NK-92 (cell line): ENCODE measurements around the gene CCND1.

ENCODE experiments used
- DNase-seq: peaks from one replicate; lab custom pipeline; 2025; ENCODE audit not compliant: unreplicated experiment; lab: John Stamatoyannopoulos, UW

The CCND1 gene

GRCh38 chr11:69651834-69652620 is 11.1 kb downstream of the CCND1 start:
- no peak for DNase-seq

DNA sequence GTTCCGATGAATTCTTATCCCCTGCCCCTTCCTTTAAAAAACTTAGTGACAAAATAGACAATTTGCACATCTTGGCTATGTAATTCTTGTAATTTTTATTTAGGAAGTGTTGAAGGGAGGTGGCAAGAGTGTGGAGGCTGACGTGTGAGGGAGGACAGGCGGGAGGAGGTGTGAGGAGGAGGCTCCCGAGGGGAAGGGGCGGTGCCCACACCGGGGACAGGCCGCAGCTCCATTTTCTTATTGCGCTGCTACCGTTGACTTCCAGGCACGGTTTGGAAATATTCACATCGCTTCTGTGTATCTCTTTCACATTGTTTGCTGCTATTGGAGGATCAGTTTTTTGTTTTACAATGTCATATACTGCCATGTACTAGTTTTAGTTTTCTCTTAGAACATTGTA is 12.0 kb downstream of the CCND1 start:
- DNase-seq = no peak

DNA sequence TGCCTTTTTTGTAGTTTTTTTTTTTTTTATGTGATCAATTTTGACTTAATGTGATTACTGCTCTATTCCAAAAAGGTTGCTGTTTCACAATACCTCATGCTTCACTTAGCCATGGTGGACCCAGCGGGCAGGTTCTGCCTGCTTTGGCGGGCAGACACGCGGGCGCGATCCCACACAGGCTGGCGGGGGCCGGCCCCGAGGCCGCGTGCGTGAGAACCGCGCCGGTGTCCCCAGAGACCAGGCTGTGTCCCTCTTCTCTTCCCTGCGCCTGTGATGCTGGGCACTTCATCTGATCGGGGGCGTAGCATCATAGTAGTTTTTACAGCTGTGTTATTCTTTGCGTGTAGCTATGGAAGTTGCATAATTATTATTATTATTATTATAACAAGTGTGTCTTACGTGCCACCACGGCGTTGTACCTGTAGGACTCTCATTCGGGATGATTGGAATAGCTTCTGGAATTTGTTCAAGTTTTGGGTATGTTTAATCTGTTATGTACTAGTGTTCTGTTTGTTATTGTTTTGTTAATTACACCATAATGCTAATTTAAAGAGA is 12.5 kb downstream of the CCND1 start:
- no peak for DNase-seq

GRCh38 chr11:69654001-69654659 is 13.2 kb downstream of the CCND1 start:
- no peak for DNase-seq

- no peak for DNase-seq
Observed at GRCh38 chr11:69654660-69655478, 13.9 kb downstream of the CCND1 start.

GRCh38 chr11:69655479-69656428 is 14.8 kb downstream of the CCND1 start:
- no peak for DNase-seq

DNA sequence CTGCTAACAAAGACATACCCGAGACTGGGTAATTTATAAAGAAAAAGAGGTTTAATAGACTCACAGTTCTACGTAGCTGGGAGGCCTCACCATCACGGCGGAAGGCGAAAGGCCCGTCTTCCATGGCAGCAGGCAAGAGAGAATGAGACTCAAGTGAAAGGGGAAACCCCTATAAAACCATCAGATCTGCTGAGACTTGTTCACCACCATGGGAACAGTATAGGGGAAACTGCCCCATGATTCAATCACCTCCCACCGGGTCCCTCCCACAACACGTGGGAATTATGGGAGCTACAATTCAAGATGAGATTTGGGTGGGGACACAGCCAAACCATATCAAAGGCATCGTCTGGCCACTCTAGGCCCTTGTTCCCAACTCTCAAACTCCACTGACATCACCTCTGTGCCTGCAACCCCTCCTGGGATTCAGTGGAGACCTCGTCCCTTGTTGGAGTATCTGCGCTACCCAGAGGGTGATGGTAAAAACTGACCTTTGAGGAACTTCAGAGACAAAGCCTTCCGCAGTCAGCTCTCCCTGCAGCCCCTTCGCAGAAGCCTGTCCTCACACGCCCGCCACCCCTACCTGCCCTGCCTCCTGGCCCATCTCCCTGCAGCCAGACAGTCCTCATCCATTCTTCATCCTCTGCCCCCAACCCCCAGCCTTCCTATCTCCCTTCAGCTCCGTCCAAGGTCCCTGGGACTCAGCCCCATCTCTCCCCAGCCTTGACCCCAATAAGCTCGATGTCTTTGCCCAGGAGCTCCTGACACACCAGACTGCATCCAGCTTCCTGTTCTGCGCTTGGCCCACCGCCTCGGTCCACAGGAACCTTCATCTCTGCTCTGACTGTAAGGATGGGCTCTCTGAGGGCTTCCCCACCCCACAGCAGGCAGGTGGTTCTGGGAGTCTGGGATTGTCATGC is 15.8 kb downstream of the CCND1 start:
- no peak for DNase-seq

GRCh38 chr11:69657456-69657910 is 16.5 kb downstream of the CCND1 start:
- no peak for DNase-seq

GRCh38 chr11:69657911-69658625 is 17.1 kb downstream of the CCND1 start:
- DNase-seq = no peak

- no peak for DNase-seq
Observed at GRCh38 chr11:69658626-69659450, 17.9 kb downstream of the CCND1 start.

GRCh38 chr11:69659591-69659990 is 18.6 kb downstream of the CCND1 start:
- no peak for DNase-seq

- DNase-seq = no peak
Observed at GRCh38 chr11:69660001-69660500, 19.1 kb downstream of the CCND1 start.

DNA sequence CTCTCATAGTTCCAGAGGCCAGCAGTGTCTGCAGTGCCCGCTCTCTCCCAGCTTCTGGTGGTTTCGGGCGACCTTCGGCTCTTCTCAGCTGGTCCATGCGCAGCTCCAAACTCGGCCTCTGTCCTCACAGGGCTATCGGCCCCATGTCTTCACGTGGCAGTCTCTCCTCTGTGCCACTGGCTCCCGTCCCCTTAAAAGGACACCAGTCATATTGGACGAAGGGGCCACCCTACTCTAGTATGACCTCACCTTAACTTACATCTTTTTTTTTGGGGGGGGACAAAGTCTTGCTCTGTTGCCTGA is 20.4 kb downstream of the CCND1 start:
- no peak for DNase-seq

GRCh38 chr11:69662021-69662698 is 21.2 kb downstream of the CCND1 start:
- DNase-seq = no peak

- no peak for DNase-seq
Observed at GRCh38 chr11:69662806-69663205, 21.9 kb downstream of the CCND1 start.

DNA sequence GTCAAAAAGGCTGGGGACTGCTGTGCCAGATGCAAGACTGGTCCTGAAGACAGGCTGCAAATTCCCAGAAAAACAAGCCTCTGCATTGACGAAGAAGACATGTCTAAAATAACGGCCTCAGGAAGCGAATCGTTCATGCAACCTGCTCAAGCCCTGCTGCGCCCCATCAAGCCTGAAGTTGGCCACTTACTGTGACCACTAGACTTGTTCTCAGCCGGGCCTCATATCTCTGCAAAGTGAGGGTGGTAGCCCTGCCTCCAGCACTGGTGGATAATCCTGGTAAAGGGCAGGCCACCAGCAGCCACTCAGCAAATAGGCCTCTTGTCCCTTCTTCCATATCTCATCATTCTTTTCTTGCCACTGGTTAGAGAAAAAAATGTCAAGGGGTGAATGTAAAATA is 22.4 kb downstream of the CCND1 start:
- no peak for DNase-seq

DNA sequence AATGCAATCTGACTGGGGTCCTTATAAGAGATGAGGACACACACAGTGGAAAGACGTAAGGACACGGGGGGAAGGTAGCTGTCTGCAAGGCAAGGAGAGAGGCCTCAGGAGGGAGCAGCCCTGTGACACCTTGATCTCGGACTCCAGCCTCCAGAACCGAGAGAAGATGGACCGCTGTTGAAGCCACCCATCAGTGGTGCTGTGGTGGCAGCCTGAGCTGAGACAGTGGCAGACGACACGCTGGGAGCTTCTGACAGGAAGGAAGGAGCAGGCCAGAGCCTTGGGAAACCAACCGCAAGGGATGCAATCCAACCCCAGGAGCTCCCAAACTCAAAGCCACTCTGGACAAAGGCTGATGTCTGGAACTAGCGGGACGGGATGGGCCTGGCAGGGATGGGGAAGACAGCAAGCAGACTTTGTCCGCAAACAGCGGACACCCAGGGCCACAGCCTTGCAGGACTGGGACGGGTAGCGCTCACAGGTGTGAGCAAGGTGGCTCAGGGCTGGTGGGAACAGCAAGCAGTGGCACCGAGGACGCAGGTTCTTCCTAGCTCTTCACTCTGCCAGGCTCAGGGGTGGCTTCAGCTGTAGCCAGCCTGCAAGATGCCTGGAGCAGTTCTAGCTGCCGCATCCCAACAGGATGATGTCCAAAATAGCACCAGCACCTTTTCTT is 23.3 kb downstream of the CCND1 start:
- no peak for DNase-seq
